ENCODE measurements around the gene BMP6. TPM values are rescaled to one million over a fixed set of nuclear protein-coding genes. Genes with fewer than 3 reads are reported as not detected.
A peak's percentile ranks its signal among the peaks of the same experiment; 100 is the strongest.

BMP6 gene
- total RNA-seq, 1 experiment from 2014 or later, result 0.82 TPM

DNA sequence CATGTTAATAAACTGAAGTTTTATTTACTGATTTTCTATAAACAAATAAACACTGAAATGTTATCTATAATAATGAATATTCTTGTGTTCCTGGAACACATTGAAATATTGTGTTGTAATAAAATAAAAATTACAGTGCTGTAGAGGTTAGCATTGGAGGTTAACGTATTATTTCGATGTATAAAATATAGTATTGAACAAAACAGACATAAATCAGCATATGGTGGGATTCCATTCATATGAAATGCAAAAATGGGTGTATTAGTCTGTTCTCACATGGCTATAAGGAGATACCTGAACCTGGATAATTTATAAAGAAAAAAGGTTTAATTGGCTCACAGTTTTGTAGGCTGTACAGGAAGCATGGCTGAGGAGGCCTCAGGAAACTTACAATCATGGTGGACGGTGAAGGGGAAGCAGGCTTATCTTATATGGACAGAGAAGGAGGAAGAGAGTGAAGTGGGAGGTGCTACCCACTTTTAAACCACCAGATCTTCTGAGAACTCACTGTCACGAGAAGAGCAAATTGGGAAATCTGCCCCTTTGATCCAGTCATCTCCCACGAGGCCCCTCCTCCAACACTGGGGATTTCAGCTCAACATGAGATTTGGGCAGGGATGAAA, 24.6 kb upstream of the BMP6 start:
- Histone ChIP-seq H3K9me3 (no peaks in the 10 kb centered on the region), H3K36me3 (no peaks in the 10 kb centered on the region), H3K27me3 (no peaks in the 10 kb centered on the region), H3K4me3 (no peak overlapping the region)
- DNase-seq, result no peak

DNA sequence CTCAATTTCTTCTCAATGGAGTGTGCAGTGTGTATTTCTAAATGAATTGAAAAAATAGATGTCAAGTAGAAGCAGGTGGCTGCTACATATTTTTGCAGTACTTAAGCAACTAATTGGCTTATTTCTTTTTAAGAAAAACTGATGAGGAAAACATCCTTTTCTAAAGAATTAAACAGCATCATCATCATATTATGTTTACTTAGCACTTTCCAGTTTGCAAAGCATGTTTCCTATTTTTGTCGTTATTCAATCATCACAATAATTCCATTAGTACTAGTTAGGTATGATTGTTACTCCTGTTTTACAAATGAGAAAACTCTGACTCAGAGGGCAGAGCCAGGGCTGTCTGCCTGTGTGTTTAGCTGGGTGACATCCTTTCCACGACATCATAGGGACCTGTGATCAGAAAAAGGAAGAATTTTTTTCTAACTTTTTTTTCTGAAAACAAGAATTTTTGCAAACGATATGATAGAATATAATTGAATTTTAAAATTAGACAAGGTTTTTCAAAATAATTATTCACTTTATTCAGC, 22.7 kb upstream of the BMP6 start:
- H3K9me3 ChIP-seq, result no peaks in the 10 kb centered on the region
- no peaks in the 10 kb centered on the region for H3K36me3 ChIP-seq
- DNase-seq, result no peak

DNA sequence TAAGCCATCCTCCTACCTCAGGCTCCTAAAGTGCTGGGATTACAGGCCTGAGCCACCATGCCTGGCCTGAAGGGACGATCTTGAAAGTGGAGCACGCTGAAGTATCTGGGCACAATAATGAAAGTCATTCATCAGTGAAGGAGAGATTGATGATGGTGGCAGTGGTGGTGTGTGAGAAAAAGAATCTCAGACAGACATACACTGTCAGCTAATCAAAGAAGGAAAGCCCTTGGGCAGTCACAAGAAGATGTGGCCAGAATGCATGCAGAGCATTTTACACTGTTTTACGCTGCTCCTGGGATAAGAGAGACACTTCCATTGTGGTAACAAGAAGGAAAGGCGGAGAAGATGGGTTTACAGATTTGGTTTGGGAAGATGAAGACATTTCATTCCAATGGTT, 20.4 kb upstream of the BMP6 start:
- H3K36me3 ChIP-seq, result no peaks in the 10 kb centered on the region
- no peak overlapping the region for H3K4me3 ChIP-seq
- no peak for DNase-seq
- H3K9me3 ChIP-seq, result 0 out of 2 replicates have a peak, but pooled peaks cover under 1% of the 10 kb centered on the region
- H3K27me3 ChIP-seq, result no peaks in the 10 kb centered on the region

More for the DNA sequence above, 22.7 kb upstream of the BMP6 start:
- no peaks in the 10 kb centered on the region for H3K27me3 ChIP-seq
- H3K4me3 ChIP-seq, result no peak overlapping the region

DNA sequence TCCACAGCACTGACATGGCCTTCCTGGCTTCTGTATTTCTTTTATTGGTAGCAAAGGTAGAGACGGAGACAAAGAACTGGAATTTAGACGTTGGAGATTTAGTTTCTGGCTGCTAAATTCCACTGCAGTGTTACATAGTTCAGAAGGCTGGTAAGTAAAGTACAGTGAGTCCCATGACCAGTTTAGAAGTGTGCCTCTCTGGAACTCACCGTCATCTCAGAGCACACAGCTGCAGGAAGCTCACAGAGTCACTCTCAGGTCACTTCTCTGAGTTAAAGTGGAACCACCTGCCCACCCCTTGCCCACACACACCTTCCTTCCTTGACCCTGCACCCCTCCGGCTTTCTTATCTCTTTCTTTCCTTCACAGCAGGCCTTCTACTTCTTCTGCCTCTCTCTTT, 19.6 kb upstream of the BMP6 start:
- Histone ChIP-seq H3K4me3 (no peak overlapping the region), H3K36me3 (no peaks in the 10 kb centered on the region), H3K9me3 (0 out of 2 replicates have a peak, but pooled peaks cover 3% of the 10 kb centered on the region), H3K27me3 (no peaks in the 10 kb centered on the region)
- no peak for DNase-seq

DNA sequence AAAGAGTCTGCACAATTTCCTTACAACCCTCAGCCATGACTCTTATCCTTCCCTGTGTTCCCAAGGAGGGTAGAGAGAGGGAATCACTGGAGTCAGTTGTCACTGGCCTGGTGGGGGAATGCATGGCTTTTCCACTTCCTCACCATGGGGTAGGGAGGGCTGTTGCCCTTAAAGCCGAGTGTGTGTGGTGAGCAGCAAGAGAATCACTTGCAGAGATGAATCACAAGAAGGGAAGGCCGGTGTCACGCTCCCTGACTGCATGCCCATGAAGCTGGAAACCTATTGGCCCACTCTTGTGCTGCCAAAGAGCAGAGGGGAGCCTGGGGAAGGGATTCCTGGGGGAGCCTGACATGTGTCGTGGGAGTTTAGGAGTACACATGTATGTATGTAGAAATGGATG, 18.1 kb upstream of the BMP6 start:
- Histone ChIP-seq H3K4me3 (no peak overlapping the region), H3K36me3 (no peaks in the 10 kb centered on the region), H3K9me3 (0 out of 2 replicates have a peak, but pooled peaks cover 3% of the 10 kb centered on the region), H3K27me3 (no peaks in the 10 kb centered on the region)
- no peak for DNase-seq

DNA sequence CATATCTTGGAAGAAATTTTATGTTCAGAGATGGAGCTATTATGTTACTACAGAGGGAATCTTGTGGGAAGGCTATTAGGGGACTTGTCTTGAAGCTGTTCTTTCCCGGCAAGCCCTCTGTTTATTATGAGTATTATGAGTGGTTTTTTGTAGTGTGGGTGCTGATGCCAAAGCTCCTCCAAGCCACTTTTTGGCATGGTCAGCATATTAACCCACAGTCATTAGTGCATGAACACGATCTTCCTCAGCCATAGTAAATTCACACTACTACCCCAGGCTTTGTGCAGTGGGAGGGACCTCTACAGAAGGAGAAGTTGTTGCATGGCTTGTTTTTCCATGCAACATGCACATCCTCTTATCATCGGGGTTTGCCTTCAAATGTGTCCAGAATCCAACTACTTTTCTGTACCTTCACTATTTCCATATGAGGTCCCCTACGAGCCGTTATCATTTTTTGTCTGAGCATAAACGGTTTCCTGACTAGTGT, 6.5 kb upstream of the BMP6 start:
- Histone ChIP-seq H3K36me3 (no peaks in the 10 kb centered on the region), H3K4me3 (no peak overlapping the region), H3K27me3 (peaks cover 11% of the 10 kb centered on the region), H3K9me3 (0 out of 2 replicates have a peak, but pooled peaks cover 3% of the 10 kb centered on the region)
- no peak for DNase-seq

DNA sequence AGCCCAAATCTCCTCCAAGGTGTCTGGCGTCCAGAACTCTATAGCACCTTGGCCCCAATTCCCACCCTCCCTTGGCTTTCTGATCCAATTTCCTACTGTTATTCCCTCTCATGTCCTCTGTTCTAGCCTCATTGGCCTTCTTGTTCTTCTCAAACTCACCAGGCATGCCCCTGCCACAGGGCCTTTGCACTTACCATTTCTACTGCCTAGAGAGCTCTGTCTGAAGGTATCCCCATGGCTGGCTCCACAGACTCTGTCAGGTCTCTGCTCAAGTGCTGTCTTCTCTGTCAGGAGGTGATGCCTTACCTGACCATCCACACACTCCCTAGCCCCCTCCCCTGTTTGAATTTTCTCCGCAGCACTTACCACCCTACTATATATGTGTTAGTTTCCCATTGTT, 5.6 kb upstream of the BMP6 start:
- no peak for DNase-seq
- Histone ChIP-seq H3K27me3 (peaks cover 20% of the 10 kb centered on the region), H3K4me3 (no peak overlapping the region), H3K9me3 (0 out of 2 replicates have a peak, but pooled peaks cover 3% of the 10 kb centered on the region), H3K36me3 (no peaks in the 10 kb centered on the region)

DNA sequence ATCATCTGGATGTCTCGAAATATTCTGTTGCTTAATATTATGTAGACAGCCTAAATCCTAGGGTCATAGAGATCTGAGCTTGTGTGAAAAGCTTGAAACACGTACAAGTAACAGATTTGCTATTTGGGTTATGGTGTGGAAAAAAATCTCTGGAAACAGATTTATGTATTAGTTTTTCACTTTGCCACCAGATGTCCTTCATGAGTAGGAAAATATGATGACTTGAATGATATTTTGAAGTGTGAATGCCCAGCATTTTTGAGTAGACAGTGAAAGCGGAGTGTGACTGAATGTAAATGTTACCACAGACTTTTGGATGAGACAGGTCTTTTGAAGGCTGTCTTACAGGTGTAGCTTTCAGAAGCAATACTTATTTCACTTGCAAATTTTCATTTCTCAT, 4.2 kb upstream of the BMP6 start:
- H3K4me3 ChIP-seq, result no peak overlapping the region
- peaks cover 32% of the 10 kb centered on the region for H3K27me3 ChIP-seq
- no peak for DNase-seq
- no peaks in the 10 kb centered on the region for H3K36me3 ChIP-seq
- 0 out of 2 replicates have a peak, but pooled peaks cover 3% of the 10 kb centered on the region for H3K9me3 ChIP-seq

DNA sequence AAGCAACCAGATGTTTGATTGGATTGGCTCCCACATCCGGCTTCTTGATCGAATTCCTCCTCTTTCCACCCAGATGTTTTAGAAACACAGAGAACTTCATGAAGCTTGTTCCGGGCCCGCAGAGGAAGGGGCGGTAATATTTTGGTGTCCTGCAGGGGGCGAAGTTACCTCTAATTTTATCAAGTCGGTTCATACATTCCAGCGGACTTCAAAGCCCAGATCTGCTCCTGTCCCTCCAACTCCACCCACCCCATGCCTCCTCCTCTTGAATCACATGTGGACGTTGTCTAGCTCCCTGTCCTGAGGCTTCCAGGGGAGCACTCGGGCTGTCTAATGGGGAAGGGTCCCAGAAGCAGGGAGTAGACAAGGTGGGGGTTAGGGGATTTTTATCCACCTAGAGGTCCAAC, 2.9 kb upstream of the BMP6 start:
- peak; percentile 68 for DNase-seq
- Histone ChIP-seq H3K36me3 (no peaks in the 10 kb centered on the region), H3K4me3 (no peak overlapping the region), H3K27me3 (peaks cover 41% of the 10 kb centered on the region), H3K9me3 (0 out of 2 replicates have a peak, but pooled peaks cover 1% of the 10 kb centered on the region)

DNA sequence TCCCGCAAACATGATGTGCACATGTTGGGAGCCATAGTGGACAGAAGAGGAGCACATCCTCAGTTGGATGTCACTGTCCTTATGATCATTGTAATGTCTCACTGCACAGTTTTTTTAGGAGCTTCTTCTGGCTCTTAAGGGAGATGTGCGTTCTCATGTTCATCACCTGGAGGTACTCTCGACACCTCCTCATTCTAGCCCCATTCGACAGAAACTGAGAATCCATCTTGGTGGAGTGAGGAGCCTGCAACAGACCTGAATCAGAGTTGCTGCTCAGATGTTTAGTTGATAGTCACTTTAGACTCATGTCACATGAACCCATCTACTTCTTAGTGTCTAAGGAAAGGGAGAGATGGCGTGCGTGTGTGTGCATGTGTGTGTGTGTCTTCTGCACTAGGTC, 2.3 kb upstream of the BMP6 start:
- no peaks in the 10 kb centered on the region for H3K36me3 ChIP-seq

DNA sequence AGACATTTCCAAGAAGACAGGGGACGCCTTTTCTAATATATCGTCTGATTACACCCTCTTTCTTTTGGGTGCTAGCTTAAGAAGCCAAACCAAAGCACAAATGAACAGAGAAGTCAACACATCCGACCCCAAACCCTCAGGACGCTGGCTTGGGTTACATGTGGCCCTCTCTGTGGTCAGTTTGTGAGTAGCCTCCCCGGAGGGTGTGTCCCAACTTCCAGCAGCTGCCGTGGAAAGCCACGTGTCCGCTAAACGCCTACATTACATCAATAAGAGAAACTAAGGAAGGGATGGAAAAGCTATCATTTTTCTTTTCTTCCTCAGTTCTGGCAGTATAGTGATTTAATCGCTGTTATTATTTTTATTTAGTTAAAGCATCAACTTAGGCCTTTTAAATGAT, 487 bp upstream of the BMP6 start:
- peak overlapping the region; percentile 56 for H3K4me3 ChIP-seq
- no peaks in the 10 kb centered on the region for H3K9me3 ChIP-seq
- no peaks in the 10 kb centered on the region for H3K36me3 ChIP-seq
- H3K27me3 ChIP-seq, result peaks cover 47% of the 10 kb centered on the region
- DNase-seq, result no peak

More for the DNA sequence above, 2.3 kb upstream of the BMP6 start:
- H3K9me3 ChIP-seq, result no peaks in the 10 kb centered on the region
- no peak overlapping the region for H3K4me3 ChIP-seq
- peaks cover 46% of the 10 kb centered on the region for H3K27me3 ChIP-seq
- DNase-seq, result no peak

DNA sequence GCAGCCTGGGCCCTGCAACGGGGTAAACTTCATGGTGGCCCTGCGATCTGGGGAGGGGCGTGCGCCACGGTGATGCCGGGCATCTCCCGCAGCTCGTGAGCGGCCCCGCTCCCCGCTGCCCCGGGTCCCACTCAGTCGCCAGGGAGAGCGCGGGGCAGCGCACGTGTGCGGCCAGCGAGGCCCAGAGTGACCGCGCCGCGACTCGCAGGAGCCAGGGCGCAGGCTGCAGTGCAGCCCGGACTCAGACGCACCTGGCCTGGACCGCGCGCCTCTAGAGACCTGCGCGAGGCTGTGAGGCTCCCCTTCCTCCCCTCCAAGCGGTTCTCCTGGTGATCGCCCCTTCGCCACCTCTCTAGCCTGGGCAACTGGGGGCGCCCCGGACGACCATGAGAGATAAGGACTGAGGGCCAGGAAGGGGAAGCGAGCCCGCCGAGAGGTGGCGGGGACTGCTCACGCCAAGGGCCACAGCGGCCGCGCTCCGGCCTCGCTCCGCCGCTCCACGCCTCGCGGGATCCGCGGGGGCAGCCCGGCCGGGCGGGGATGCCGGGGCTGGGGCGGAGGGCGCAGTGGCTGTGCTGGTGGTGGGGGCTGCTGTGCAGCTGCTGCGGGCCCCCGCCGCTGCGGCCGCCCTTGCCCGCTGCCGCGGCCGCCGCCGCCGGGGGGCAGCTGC, 652 bp downstream of the BMP6 start:
- Histone ChIP-seq H3K4me3 (peak overlapping the region; percentile 56), H3K9me3 (no peaks in the 10 kb centered on the region), H3K27me3 (peaks cover 47% of the 10 kb centered on the region), H3K36me3 (no peaks in the 10 kb centered on the region)
- DNase-seq, result no peak

DNA sequence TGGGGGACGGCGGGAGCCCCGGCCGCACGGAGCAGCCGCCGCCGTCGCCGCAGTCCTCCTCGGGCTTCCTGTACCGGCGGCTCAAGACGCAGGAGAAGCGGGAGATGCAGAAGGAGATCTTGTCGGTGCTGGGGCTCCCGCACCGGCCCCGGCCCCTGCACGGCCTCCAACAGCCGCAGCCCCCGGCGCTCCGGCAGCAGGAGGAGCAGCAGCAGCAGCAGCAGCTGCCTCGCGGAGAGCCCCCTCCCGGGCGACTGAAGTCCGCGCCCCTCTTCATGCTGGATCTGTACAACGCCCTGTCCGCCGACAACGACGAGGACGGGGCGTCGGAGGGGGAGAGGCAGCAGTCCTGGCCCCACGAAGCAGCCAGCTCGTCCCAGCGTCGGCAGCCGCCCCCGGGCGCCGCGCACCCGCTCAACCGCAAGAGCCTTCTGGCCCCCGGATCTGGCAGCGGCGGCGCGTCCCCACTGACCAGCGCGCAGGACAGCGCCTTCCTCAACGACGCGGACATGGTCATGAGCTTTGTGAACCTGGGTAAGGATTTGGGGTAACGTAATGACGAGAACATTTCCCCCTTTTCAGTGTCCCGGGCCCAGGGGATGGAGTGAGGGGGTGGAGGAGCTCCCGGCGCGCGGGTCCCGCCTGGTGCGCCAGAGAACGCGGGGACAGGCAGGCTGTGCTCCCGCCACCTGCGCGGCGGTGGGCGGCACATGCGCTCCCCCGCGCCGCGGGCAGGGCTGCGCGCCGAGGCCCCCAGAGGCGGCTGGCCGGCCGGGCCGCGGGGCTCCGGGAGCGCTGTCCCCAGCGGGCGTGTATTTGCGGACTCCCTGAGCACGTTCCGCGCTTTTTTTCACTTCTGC, 1.4 kb downstream of the BMP6 start:
- Histone ChIP-seq H3K4me3 (peak overlapping the region; percentile 36), H3K27me3 (peaks cover 47% of the 10 kb centered on the region), H3K36me3 (no peaks in the 10 kb centered on the region), H3K9me3 (no peaks in the 10 kb centered on the region)
- peak; percentile 13 for DNase-seq

DNA sequence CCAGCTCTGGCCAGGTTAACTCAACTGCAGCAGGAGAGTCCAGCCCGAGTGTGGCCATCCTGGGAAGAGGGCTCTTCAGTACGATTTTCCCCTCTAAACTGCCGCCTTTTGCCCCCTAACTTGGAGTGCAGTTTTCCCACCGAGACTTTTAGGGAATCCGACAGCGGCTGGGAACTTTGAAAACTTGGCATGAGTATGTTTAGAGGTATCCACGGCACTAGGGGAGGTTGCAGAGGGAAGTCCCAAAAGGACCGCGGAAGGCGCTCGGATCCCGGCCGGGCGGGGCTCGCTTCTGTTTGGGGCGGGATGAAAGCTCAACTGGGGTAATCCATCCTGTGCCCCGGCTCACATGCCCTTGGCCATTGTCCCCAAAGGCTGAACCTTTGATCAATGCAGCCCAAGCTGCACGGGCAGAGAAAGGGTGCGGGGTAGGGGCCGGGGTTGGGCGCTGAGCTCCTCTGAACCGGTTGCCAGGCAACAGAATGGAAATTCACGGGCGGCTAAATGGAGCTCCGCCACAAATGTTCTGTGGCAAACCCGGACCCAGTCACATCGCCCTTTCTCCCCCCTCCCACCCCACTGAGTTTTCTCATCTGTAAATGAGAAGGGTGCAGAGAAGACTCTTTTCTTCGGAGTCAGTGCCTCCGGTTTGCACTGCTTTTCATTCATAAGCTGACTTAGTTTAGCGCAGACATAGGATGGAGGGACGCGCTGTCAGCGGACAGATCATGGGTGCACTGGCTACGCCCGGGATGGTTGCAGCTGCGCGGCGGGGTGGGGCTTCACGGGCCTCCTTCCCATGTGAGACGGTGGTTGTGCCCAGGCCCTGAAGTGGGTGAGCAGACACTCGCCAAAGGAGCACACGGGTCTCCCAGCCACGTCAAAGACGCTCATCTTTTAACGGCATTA, 2.3 kb downstream of the BMP6 start:
- H3K36me3 ChIP-seq, result no peaks in the 10 kb centered on the region
- H3K9me3 ChIP-seq, result no peaks in the 10 kb centered on the region
- DNase-seq, result no peak
- peaks cover 46% of the 10 kb centered on the region for H3K27me3 ChIP-seq
- no peak overlapping the region for H3K4me3 ChIP-seq

DNA sequence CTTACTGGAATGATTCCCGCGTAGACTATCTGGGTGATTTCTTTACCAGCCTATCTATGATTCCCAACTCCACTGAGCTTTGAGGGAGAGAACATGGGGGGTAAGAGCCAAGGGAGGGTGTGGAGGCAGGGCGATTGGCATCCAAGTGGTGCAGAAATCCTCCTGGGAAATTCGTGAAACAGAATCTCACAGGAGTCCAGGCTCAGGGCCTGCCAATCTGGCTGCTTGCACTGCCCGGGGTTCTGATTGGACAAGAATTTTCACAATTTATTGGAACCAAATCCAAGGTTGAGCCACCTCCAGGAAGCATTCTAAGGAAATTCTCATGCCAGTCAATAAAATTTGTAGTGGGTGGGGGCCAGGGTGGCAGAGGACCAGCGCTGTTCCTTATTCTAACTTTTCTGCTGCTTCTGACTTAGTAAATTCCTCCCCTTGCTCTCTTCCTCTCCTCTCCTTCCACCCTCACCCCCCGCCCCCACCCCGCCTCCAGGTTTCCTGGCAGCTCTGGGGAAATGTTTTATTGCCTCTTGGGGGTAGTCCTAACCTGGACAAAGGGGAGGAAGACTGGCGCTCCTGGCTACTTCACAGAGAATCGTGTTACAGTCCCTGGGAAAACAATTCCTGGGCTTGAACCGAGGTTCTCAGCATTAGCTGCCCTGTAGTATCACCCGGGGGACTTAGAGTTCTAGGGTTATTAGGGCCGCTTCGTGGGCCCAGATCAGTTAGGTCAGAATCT, 3.1 kb downstream of the BMP6 start:
- DNase-seq, result no peak

More for the DNA sequence above, 3.1 kb downstream of the BMP6 start:
- Histone ChIP-seq H3K9me3 (no peaks in the 10 kb centered on the region), H3K27me3 (peaks cover 39% of the 10 kb centered on the region), H3K4me3 (no peak overlapping the region), H3K36me3 (no peaks in the 10 kb centered on the region)
